ENCODE measurements around the gene PODXL2. TPM values are rescaled to one million over a fixed set of nuclear protein-coding genes. Genes with fewer than 3 reads are reported as not detected.
"Not testable (repeated sequence)": the region's sequence is repeated elsewhere in the genome, so short reads cannot be mapped to it uniquely, and the experiment has no call there.

Gene PODXL2
- total RNA-seq, 1 experiment from 2014 or later: 5.7 TPM

DNA sequence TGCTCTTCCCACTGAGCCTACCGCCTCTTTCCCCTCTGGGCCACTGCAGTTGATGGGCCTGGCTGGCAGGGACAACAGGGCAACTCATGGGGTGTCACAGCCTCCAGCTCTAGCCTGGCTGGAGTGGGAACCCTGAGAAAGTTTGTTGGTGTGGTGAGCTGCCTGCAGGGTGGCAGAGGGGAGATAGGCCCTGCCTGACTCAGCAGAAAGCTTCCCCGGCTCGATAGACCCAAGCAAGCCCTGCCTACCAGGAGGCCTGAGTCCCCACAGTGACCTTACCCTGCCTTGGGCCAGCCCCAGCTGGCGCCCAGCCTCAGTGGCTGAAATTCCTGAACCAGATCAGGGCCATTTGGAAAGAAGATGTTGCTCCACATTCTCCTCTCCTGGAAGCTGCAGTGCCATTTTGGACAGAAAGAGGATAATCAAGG is 73.2 kb downstream of the PODXL2 start (continued):
- TF ChIP-seq, protein P1, sequence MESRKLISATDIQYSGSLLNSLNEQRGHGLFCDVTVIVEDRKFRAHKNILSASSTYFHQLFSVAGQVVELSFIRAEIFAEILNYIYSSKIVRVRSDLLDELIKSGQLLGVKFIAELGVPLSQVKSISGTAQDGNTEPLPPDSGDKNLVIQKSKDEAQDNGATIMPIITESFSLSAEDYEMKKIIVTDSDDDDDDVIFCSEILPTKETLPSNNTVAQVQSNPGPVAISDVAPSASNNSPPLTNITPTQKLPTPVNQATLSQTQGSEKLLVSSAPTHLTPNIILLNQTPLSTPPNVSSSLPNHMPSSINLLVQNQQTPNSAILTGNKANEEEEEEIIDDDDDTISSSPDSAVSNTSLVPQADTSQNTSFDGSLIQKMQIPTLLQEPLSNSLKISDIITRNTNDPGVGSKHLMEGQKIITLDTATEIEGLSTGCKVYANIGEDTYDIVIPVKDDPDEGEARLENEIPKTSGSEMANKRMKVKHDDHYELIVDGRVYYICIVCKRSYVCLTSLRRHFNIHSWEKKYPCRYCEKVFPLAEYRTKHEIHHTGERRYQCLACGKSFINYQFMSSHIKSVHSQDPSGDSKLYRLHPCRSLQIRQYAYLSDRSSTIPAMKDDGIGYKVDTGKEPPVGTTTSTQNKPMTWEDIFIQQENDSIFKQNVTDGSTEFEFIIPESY (IDR thresholded peaks at IDR 0.05; ENCODE audit: extremely low read depth, insufficient replicate concordance, low read length): no peak
- TF ChIP-seq CBX3 (IDR thresholded peaks at IDR 0.05; ENCODE audit: low read depth) (no peak), EZH2 (IDR thresholded peaks at IDR 0.05) (no peak), SP1 (IDR thresholded peaks at IDR 0.05; ENCODE audit: low read depth) (no peak), ZFX (IDR thresholded peaks at IDR 0.05) (no peak), MAX (IDR thresholded peaks at IDR 0.05) (no peak)
- TF ChIP-seq, protein P2, sequence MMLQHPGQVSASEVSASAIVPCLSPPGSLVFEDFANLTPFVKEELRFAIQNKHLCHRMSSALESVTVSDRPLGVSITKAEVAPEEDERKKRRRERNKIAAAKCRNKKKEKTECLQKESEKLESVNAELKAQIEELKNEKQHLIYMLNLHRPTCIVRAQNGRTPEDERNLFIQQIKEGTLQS (IDR thresholded peaks at IDR 0.05): no peak

GRCh38 chr3:127704840-127705239 is 75.9 kb downstream of the PODXL2 start:
- intact Hi-C loops (cut with micrococcal nuclease); DNase-seq (ENCODE audit: low read depth, low spot score); ATAC-seq; H3K9ac ChIP-seq (ENCODE audit: low read length); RAD21 ChIA-PET (ENCODE audit: low non-redundant PET in 1 of 2, low total read pairs in 2 of 2, uncharacterized antibody in 2 of 2, unreplicated experiment in 2 of 2); H3K4me3 ChIP-seq (replicated peaks in 1 of 2; ENCODE audit: low read depth in 1 of 2, low read length in 2 of 2); H3K9me2 ChIP-seq (ENCODE audit: insufficient read depth); H3K27ac ChIP-seq (ENCODE audit: low read depth, low read length); H3K36me3 ChIP-seq (ENCODE audit: control insufficient read depth in 1 of 2, insufficient read depth in 2 of 2, low read length in 2 of 2); H3K27me3 ChIP-seq (ENCODE audit: insufficient read depth, low read length); BruUV-seq (replicated peaks); H3K4me1 ChIP-seq (ENCODE audit: control insufficient read depth in 1 of 2, insufficient read depth in 2 of 2, low read length in 2 of 2); H4K20me1 ChIP-seq (ENCODE audit: insufficient read depth); POLR2A ChIA-PET; H2AFZ ChIP-seq (ENCODE audit: low read depth, low read length, poor library complexity, severe bottlenecking); H3K4me2 ChIP-seq (ENCODE audit: low read length); CTCF ChIA-PET; H3K79me2 ChIP-seq (ENCODE audit: insufficient read depth, low read length); H3K9me3 ChIP-seq (ENCODE audit: control insufficient read depth in 1 of 2, insufficient read depth in 1 of 2, low read depth in 1 of 2, low read length in 2 of 2): not testable (repeated sequence)
